ENCODE results near the gene DACT1.

- TF ChIP-seq, protein P1, sequence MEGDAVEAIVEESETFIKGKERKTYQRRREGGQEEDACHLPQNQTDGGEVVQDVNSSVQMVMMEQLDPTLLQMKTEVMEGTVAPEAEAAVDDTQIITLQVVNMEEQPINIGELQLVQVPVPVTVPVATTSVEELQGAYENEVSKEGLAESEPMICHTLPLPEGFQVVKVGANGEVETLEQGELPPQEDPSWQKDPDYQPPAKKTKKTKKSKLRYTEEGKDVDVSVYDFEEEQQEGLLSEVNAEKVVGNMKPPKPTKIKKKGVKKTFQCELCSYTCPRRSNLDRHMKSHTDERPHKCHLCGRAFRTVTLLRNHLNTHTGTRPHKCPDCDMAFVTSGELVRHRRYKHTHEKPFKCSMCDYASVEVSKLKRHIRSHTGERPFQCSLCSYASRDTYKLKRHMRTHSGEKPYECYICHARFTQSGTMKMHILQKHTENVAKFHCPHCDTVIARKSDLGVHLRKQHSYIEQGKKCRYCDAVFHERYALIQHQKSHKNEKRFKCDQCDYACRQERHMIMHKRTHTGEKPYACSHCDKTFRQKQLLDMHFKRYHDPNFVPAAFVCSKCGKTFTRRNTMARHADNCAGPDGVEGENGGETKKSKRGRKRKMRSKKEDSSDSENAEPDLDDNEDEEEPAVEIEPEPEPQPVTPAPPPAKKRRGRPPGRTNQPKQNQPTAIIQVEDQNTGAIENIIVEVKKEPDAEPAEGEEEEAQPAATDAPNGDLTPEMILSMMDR (IDR thresholded peaks at IDR 0.05), result no peak
- TF ChIP-seq POLR2A (IDR thresholded peaks at IDR 0.05), result no peak
Observed at GRCh38 chr14:58641509-58641908, 3.7 kb downstream of the DACT1 start.
